HEK293 (cell line): ENCODE measurements around the gene NAALAD2.

Experiments
- KLF10 ChIP-seq: fragments of 450-650 bp; IDR thresholded peaks from 2 replicates; pipeline ENCODE4 v1.5.1; 2018; ENCODE audit warnings: missing biosample characterization, mild to moderate bottlenecking, missing genetic modification characterization
- REST ChIP-seq: fragments of 450-650 bp; formaldehyde crosslinking; IDR thresholded peaks from 2 replicates; pipeline ENCODE4 v1.5.1; 2016; ENCODE audit warnings: missing biosample characterization, missing genetic modification characterization
- YY1 ChIP-seq: fragments of 450-650 bp; formaldehyde crosslinking; IDR thresholded peaks from 2 replicates; pipeline ENCODE4 v1.5.1; 2018; ENCODE audit warnings: missing biosample characterization, missing genetic modification characterization
- ZNF37A ChIP-seq: fragments of 450-650 bp; IDR thresholded peaks from 2 replicates; pipeline ENCODE4 v1.5.1; 2018; ENCODE audit warnings: missing biosample characterization, missing genetic modification characterization
- TF ChIP-seq, protein P1 (sequence below): fragments of 450-650 bp; formaldehyde crosslinking; IDR thresholded peaks from 2 replicates; pipeline ENCODE4 v1.5.1; 2016; ENCODE audit warnings: missing biosample characterization, missing genetic modification characterization
- TF ChIP-seq, protein P2 (sequence below): fragments of 450-650 bp; formaldehyde crosslinking; IDR thresholded peaks from 2 replicates; pipeline ENCODE4 v1.5.1; 2016; ENCODE audit warnings: missing biosample characterization, missing genetic modification characterization
- TF ChIP-seq, protein P3 (sequence below): fragments of 450-650 bp; formaldehyde crosslinking; IDR thresholded peaks from 2 replicates; pipeline ENCODE4 v1.5.1; 2016; ENCODE audit warnings: missing biosample characterization, missing genetic modification characterization, low read depth

GRCh38 chr11:90208857-90209256 is 74.4 kb downstream of the NAALAD2 start:
- TF ChIP-seq, protein P1, sequence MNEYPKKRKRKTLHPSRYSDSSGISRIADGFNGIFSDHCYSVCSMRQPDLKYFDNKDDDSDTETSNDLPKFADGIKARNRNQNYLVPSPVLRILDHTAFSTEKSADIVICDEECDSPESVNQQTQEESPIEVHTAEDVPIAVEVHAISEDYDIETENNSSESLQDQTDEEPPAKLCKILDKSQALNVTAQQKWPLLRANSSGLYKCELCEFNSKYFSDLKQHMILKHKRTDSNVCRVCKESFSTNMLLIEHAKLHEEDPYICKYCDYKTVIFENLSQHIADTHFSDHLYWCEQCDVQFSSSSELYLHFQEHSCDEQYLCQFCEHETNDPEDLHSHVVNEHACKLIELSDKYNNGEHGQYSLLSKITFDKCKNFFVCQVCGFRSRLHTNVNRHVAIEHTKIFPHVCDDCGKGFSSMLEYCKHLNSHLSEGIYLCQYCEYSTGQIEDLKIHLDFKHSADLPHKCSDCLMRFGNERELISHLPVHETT (tag by site-specific recombination) = no peak
- TF ChIP-seq, protein P2, sequence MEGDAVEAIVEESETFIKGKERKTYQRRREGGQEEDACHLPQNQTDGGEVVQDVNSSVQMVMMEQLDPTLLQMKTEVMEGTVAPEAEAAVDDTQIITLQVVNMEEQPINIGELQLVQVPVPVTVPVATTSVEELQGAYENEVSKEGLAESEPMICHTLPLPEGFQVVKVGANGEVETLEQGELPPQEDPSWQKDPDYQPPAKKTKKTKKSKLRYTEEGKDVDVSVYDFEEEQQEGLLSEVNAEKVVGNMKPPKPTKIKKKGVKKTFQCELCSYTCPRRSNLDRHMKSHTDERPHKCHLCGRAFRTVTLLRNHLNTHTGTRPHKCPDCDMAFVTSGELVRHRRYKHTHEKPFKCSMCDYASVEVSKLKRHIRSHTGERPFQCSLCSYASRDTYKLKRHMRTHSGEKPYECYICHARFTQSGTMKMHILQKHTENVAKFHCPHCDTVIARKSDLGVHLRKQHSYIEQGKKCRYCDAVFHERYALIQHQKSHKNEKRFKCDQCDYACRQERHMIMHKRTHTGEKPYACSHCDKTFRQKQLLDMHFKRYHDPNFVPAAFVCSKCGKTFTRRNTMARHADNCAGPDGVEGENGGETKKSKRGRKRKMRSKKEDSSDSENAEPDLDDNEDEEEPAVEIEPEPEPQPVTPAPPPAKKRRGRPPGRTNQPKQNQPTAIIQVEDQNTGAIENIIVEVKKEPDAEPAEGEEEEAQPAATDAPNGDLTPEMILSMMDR (tag by site-specific recombination) = no peak
- TF ChIP-seq, protein P3, sequence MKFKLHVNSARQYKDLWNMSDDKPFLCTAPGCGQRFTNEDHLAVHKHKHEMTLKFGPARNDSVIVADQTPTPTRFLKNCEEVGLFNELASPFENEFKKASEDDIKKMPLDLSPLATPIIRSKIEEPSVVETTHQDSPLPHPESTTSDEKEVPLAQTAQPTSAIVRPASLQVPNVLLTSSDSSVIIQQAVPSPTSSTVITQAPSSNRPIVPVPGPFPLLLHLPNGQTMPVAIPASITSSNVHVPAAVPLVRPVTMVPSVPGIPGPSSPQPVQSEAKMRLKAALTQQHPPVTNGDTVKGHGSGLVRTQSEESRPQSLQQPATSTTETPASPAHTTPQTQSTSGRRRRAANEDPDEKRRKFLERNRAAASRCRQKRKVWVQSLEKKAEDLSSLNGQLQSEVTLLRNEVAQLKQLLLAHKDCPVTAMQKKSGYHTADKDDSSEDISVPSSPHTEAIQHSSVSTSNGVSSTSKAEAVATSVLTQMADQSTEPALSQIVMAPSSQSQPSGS (tag by site-specific recombination) = no peak
- TF ChIP-seq YY1 (tag by site-specific recombination) (no peak), KLF10 (no peak), ZNF37A (tag by site-specific recombination) (no peak), REST (tag by site-specific recombination) (no peak)
